Smooth muscle cell (in vitro differentiated cells): Measurements from ENCODE around the gene PIP5K1B. TPM values are rescaled to one million over a fixed set of nuclear protein-coding genes. Genes with fewer than 3 reads are reported as not detected.

Experiments used
- DNase-seq: peaks from one replicate; lab custom pipeline; 2025; ENCODE audit not compliant: unreplicated experiment; lab: John Stamatoyannopoulos, UW
- H2AFZ ChIP-seq: fragments of 200-600 bp; sonication (generic); 2 replicates; pipeline ENCODE4 v1.6.0; 2016; ENCODE audit warnings: antibody characterized with exemption, low read depth, mild to moderate bottlenecking
- H3F3A ChIP-seq: fragments of 200-600 bp; sonication (generic); 2 replicates; pipeline ENCODE4 v1.6.0; 2017; ENCODE audit warnings: antibody characterized with exemption, low read depth
- H3K27ac ChIP-seq: fragments of 200-600 bp; sonication (generic); 2 replicates; pipeline ENCODE4 v1.5.1; 2016; ENCODE audit warnings: low read depth, mild to moderate bottlenecking
- H3K27me3 ChIP-seq: fragments of 200-600 bp; sonication (generic); 2 replicates; pipeline ENCODE4 v1.6.1; 2016; ENCODE audit warnings: low read depth, mild to moderate bottlenecking
- H3K36me3 ChIP-seq: fragments of 200-600 bp; sonication (generic); 2 replicates; pipeline ENCODE4 v1.5.1; 2016; ENCODE audit warnings: low read depth
- H3K4me1 ChIP-seq: fragments of 200-600 bp; sonication (generic); 2 replicates; pipeline ENCODE4 v1.5.1; 2016; ENCODE audit warnings: low read depth
- H3K4me2 ChIP-seq: fragments of 200-600 bp; sonication (generic); 2 replicates; pipeline ENCODE4 v1.6.0; 2016; ENCODE audit warnings: mild to moderate bottlenecking
- H3K4me3 ChIP-seq: fragments of 200-600 bp; sonication (generic); 2 replicates; pipeline ENCODE4 v1.5.1; 2016; ENCODE audit warnings: mild to moderate bottlenecking
- H3K79me2 ChIP-seq: fragments of 200-600 bp; sonication (generic); 2 replicates; pipeline ENCODE4 v1.6.0; 2016; ENCODE audit warnings: low read depth, mild to moderate bottlenecking
- H3K9ac ChIP-seq: fragments of 200-600 bp; sonication (generic); 2 replicates; pipeline ENCODE4 v1.6.0; 2016; ENCODE audit warnings: low read depth
- H3K9me3 ChIP-seq: fragments of 200-600 bp; sonication (generic); replicated peaks from 2 replicates; pipeline ENCODE4 v1.5.1; 2016; ENCODE audit warnings: low read depth
- H4K20me1 ChIP-seq: fragments of 200-600 bp; sonication (generic); 2 replicates; pipeline ENCODE4 v1.6.0; 2016; ENCODE audit warnings: low read depth
- WGBS: methylation state at CpG from one replicate; pipeline ENCODE4 v1.1.7; 2016; ENCODE audit warnings: low lambda C conversion rate; 5-methylcytosine and 5-hydroxymethylcytosine counted together
- polyA plus RNA-seq: library from polyadenylated mRNA; unstranded; fragments of >200 nt; fragmentation: Nextera tagmentation; extraction: Ambion mirVana; gene quantifications from 2 replicates; pipeline ENCODE4 v1.2.1, GENCODE V29; 2016
- total RNA-seq: library from RNA; depleted of rRNA; stranded (reverse); fragments of >200 nt; gene quantifications from 2 replicates; pipeline ENCODE4 v1.2.3, GENCODE V29; 2014
- TF ChIP-seq, protein P1 (sequence below): fragments of 200-600 bp; sonication (generic); IDR thresholded peaks from 2 replicates; pipeline ENCODE4 v1.5.1; 2017; ENCODE audit warnings: borderline replicate concordance, mild to moderate bottlenecking, antibody characterized with exemption; ENCODE audit not compliant: insufficient read depth, poor library complexity, severe bottlenecking

The PIP5K1B gene
- total and polyA plus RNA-seq, 2 experiments from 2014 or later = not detected

- TF ChIP-seq, protein P1, sequence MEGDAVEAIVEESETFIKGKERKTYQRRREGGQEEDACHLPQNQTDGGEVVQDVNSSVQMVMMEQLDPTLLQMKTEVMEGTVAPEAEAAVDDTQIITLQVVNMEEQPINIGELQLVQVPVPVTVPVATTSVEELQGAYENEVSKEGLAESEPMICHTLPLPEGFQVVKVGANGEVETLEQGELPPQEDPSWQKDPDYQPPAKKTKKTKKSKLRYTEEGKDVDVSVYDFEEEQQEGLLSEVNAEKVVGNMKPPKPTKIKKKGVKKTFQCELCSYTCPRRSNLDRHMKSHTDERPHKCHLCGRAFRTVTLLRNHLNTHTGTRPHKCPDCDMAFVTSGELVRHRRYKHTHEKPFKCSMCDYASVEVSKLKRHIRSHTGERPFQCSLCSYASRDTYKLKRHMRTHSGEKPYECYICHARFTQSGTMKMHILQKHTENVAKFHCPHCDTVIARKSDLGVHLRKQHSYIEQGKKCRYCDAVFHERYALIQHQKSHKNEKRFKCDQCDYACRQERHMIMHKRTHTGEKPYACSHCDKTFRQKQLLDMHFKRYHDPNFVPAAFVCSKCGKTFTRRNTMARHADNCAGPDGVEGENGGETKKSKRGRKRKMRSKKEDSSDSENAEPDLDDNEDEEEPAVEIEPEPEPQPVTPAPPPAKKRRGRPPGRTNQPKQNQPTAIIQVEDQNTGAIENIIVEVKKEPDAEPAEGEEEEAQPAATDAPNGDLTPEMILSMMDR = no peak
- no peaks in the 10 kb centered on the region for H3K9me3 ChIP-seq
- no peak overlapping the region for H3K27ac ChIP-seq
- H3K27me3 ChIP-seq = no peaks in the 10 kb centered on the region
- H3K4me2 ChIP-seq = no peak overlapping the region
- H4K20me1 ChIP-seq = no peaks in the 10 kb centered on the region
- H3K4me3 ChIP-seq = no peak overlapping the region
- H3K4me1 ChIP-seq = no peaks in the 10 kb centered on the region
- H3K36me3 ChIP-seq = no peaks in the 10 kb centered on the region
- H3F3A ChIP-seq = no peaks in the 10 kb centered on the region
- no peak for DNase-seq
- no peak overlapping the region for H3K9ac ChIP-seq
- no peak overlapping the region for H2AFZ ChIP-seq
- H3K79me2 ChIP-seq = no peaks in the 10 kb centered on the region
- WGBS = 82% methylated on average over 3 of the region's 3 CpGs
These were observed 243.0 kb downstream of the PIP5K1B start for GRCh38 chr9:68947842-68948569.

DNA sequence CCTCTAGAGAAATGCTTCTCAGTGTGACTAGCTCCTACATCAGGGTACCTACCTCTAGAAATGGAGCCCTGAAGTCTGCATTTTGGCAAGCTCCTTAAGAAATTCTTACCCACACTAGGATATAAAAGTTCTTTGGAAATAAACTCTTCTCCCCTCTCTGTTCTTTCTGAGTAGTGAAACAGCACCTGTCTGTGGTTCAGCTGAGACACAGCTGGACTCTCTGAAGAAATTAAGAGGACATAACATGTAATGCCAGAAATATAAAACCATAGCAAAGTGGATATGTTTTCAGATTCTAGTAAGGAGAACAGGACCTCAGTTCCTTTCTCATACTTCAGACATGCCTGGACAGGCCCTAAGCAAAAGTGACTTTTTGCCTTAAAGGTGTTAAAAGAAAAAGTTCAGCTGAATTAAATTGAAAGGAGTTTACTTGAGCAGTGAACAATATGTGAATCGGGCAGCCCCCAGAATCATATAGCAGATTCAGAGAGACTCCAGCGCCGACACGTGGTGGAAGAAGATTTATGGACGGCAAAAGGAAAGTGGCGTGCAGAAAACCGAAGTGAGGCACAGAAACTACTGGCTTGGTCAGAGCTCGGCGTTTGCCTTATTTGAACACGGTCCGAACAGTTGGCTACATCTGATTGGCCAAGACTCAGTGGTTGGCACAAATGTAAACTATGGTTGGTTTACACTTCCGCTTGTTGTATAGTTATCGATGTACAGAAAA lies 244.4 kb downstream of the PIP5K1B start:
- H3K79me2 ChIP-seq = no peaks in the 10 kb centered on the region
- 86% methylated on average over 13 of the region's 13 CpGs for WGBS
- H3K4me2 ChIP-seq = no peak overlapping the region
- TF ChIP-seq, protein P1 = no peak
- no peak for DNase-seq
- H3K27me3 ChIP-seq = no peaks in the 10 kb centered on the region
- no peak overlapping the region for H3K9ac ChIP-seq
- H3K4me1 ChIP-seq = no peaks in the 10 kb centered on the region
- no peaks in the 10 kb centered on the region for H3K36me3 ChIP-seq
- H3K4me3 ChIP-seq = no peak overlapping the region
- no peak overlapping the region for H3K27ac ChIP-seq
- H4K20me1 ChIP-seq = no peaks in the 10 kb centered on the region
- no peaks in the 10 kb centered on the region for H3K9me3 ChIP-seq
- H2AFZ ChIP-seq = no peak overlapping the region
- H3F3A ChIP-seq = no peaks in the 10 kb centered on the region

DNA sequence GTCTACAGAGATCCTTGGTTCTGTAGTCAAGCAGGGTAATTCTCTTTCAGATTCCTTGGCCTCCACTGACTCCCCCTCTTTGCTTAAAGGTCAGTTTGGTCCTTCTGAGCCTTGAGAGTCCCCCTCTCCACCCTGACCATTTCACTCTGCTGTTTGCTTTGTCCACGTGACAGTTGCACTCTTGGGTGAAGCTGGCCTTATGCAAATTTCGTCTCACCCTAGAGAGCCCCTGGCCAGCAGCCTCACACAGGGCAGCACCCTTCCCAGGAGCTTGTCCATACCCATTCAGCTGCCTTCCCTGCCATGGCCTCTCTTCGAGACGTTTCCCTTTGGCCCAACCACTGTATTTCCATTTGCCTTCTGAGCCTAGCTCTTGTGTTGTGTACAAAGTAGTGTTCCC lies 245.1 kb downstream of the PIP5K1B start:
- H3K4me1 ChIP-seq = no peaks in the 10 kb centered on the region
- no peaks in the 10 kb centered on the region for H3K79me2 ChIP-seq
- H3K4me2 ChIP-seq = no peak overlapping the region
- no peaks in the 10 kb centered on the region for H4K20me1 ChIP-seq
- TF ChIP-seq, protein P1 = no peak
- no peak overlapping the region for H3K9ac ChIP-seq
- no peak overlapping the region for H2AFZ ChIP-seq
- no peaks in the 10 kb centered on the region for H3K27me3 ChIP-seq
- no peaks in the 10 kb centered on the region for H3K36me3 ChIP-seq
- no peak overlapping the region for H3K27ac ChIP-seq
- H3K9me3 ChIP-seq = no peaks in the 10 kb centered on the region
- no peak overlapping the region for H3K4me3 ChIP-seq
- DNase-seq = no peak
- 82% methylated on average over 4 of the region's 4 CpGs for WGBS
- no peaks in the 10 kb centered on the region for H3F3A ChIP-seq
